Measurements from ENCODE around the gene SERTAD3. TPM values are rescaled to one million over a fixed set of nuclear protein-coding genes. Genes with fewer than 3 reads are reported as not detected.

SERTAD3 gene
- total and polyA plus RNA-seq, 2 experiments from 2014 or later = 44.4 to 73.8 TPM

GRCh38 chr19:40417643-40417981, 26.5 kb downstream of the SERTAD3 start:
- no peak for TF ChIP-seq CTCF (IDR thresholded peaks at IDR 0.05; ENCODE audit: low read depth, low read length)
- Histone ChIP-seq H3K36me3 (no peaks in the 10 kb centered on the region), H3K27me3 (no peaks in the 10 kb centered on the region), H3K9me3 (ENCODE audit: low read depth) (no peaks in the 10 kb centered on the region), H3K27ac (peak overlapping the region; percentile 67), H3K4me1 (ENCODE audit: low read depth) (peaks cover 22% of the 10 kb centered on the region), H3K4me3 (no peak overlapping the region)
- DNase-seq (ENCODE audit: low read depth in 1 of 2, low spot score in 1 of 2) = no peak

- Histone ChIP-seq H3K27ac (peak overlapping the region; percentile 67), H3K36me3 (no peaks in the 10 kb centered on the region), H3K9me3 (ENCODE audit: low read depth) (no peaks in the 10 kb centered on the region), H3K4me1 (ENCODE audit: low read depth) (peaks cover 18% of the 10 kb centered on the region), H3K27me3 (no peaks in the 10 kb centered on the region), H3K4me3 (no peak overlapping the region)
- DNase-seq (ENCODE audit: low read depth in 1 of 2, low spot score in 1 of 2) = peak in 1 of 2 donors; percentile 39
- no peak for TF ChIP-seq CTCF (IDR thresholded peaks at IDR 0.05; ENCODE audit: low read depth, low read length)
Observed at GRCh38 chr19:40416918-40417642, 27.1 kb downstream of the SERTAD3 start.

GRCh38 chr19:40415768-40416167, 28.4 kb downstream of the SERTAD3 start:
- no peaks in the 10 kb centered on the region for H3K9me3 ChIP-seq (ENCODE audit: low read depth)
- H3K4me3 ChIP-seq = no peak overlapping the region
- no peaks in the 10 kb centered on the region for H3K27me3 ChIP-seq
- no peak for DNase-seq (ENCODE audit: low read depth in 1 of 2, low spot score in 1 of 2)
- peaks cover 22% of the 10 kb centered on the region for H3K4me1 ChIP-seq (ENCODE audit: low read depth)
- H3K36me3 ChIP-seq = no peaks in the 10 kb centered on the region
- no peak for TF ChIP-seq CTCF (IDR thresholded peaks at IDR 0.05; ENCODE audit: low read depth, low read length)
- H3K27ac ChIP-seq = no peak overlapping the region

GRCh38 chr19:40414542-40415535, 29.3 kb downstream of the SERTAD3 start:
- Histone ChIP-seq H3K4me3 (no peak overlapping the region), H3K4me1 (ENCODE audit: low read depth) (peaks cover 22% of the 10 kb centered on the region), H3K9me3 (ENCODE audit: low read depth) (no peaks in the 10 kb centered on the region), H3K36me3 (no peaks in the 10 kb centered on the region), H3K27ac (no peak overlapping the region), H3K27me3 (no peaks in the 10 kb centered on the region)
- DNase-seq (ENCODE audit: low read depth in 1 of 2, low spot score in 1 of 2) = no peak
- TF ChIP-seq CTCF (IDR thresholded peaks at IDR 0.05; ENCODE audit: low read depth, low read length) = no peak

- H3K4me1 ChIP-seq (ENCODE audit: low read depth) = peaks cover 22% of the 10 kb centered on the region
- H3K4me3 ChIP-seq = no peak within 1 kb of the TSS
- DNase-seq (ENCODE audit: low read depth in 1 of 2, low spot score in 1 of 2) = peak in 1 of 2 donors; percentile 40
Observed at GRCh38 chr19:40413291-40413845, 30.8 kb downstream of the SERTAD3 start, which contains the start of gene PRX. PRX (minus strand) TSS chr19:40413378; CDS start chr19:40407932, 5,446 bp downstream.

More at GRCh38 chr19:40413291-40413845, 30.8 kb downstream of the SERTAD3 start, which contains the start of gene PRX:
- no peaks in the 10 kb centered on the region for H3K36me3 ChIP-seq
- TF ChIP-seq CTCF (IDR thresholded peaks at IDR 0.05; ENCODE audit: low read depth, low read length) = no peak
- no peaks in the 10 kb centered on the region for H3K27me3 ChIP-seq
- H3K9me3 ChIP-seq (ENCODE audit: low read depth) = no peaks in the 10 kb centered on the region
- no peak within 1 kb of the TSS for H3K27ac ChIP-seq

Data from cardiac muscle cell (in vitro differentiated cells and primary cell).